ENCODE data around the gene BRF1. TPM values are rescaled to one million over a fixed set of nuclear protein-coding genes. Genes with fewer than 3 reads are reported as not detected.

The BRF1 gene
- total and polyA plus RNA-seq, 5 experiments from 2014 or later = 7.1 to 63.5 (median 10.9) TPM

- H3K9me3 Mint-ChIP-seq = no peaks in the 10 kb centered on the region
These were observed 22.9 kb upstream of the BRF1 start for GRCh38 chr14:105323663-105324062.

GRCh38 chr14:105322791-105323556 lies 22.2 kb upstream of the BRF1 start:
- Mint-ChIP-seq H3K27ac (peak overlapping the region in 3 of 10 donors; percentile 19 to 83 (median 48)), H3K36me3 (peaks cover 0 to 6% (median 4%) of the 10 kb centered on the region in 3 donors), H3K9me3 (no peaks in the 10 kb centered on the region), H3K4me3 (peak overlapping the region in 1 of 10 donors; percentile 45), H3K27me3 (no peaks in the 10 kb centered on the region), H3K4me1 (peaks cover 1 to 23% (median 11%) of the 10 kb centered on the region in 4 donors)
- DNase-seq = peak in 1 of 10 donors; percentile 49
- POLR2A ChIA-PET = no interaction called here
- ATAC-seq = no peak

More at GRCh38 chr14:105323663-105324062, 22.9 kb upstream of the BRF1 start:
- POLR2A ChIA-PET = interaction anchor here (1.1 kb wide), 1 partner anchor 9 kb away, joined by 4 read pairs; the partner anchor contains the start of gene PACS2
- Mint-ChIP-seq H3K4me1 (peaks cover 5 to 26% (median 16%) of the 10 kb centered on the region in 4 donors), H3K27ac (peak overlapping the region in 2 of 10 donors; percentile 19 to 83), H3K27me3 (no peaks in the 10 kb centered on the region), H3K4me3 (no peak overlapping the region), H3K36me3 (peaks cover 0 to 6% (median 6%) of the 10 kb centered on the region in 3 donors)
- ATAC-seq (no peak), DNase-seq (no peak)

GRCh38 chr14:105317546-105317945 lies 16.7 kb upstream of the BRF1 start:
- peak overlapping the region in 2 of 10 donors; percentile 15 to 38 for H3K4me3 Mint-ChIP-seq
- no peaks in the 10 kb centered on the region for H3K9me3 Mint-ChIP-seq
- H3K27ac Mint-ChIP-seq = no peak overlapping the region
- POLR2A ChIA-PET = interaction anchor here (0.5 to 8.5 kb wide), 2 partner anchors 15 to 22 kb away, joined by 4 to 114 read pairs; partner anchors contain the start of gene BRF1
- peaks cover 0 to 5% (median 2%) of the 10 kb centered on the region in 3 donors for H3K36me3 Mint-ChIP-seq
- DNase-seq (no peak), ATAC-seq (no peak)
- peaks cover 6 to 35% (median 26%) of the 10 kb centered on the region in 4 donors for H3K4me1 Mint-ChIP-seq
- H3K27me3 Mint-ChIP-seq = no peaks in the 10 kb centered on the region

- peak overlapping the region in 7 of 10 donors; percentile 7 to 92 (median 54) for H3K4me3 Mint-ChIP-seq
- POLR2A ChIA-PET = interaction anchor here (8.5 kb wide), 1 partner anchor 15 kb away, joined by 114 read pairs; the partner anchor contains the start of gene BRF1
These were observed 16.2 kb upstream of the BRF1 start for GRCh38 chr14:105316968-105317510.

GRCh38 chr14:105316577-105316941 lies 15.8 kb upstream of the BRF1 start:
- ATAC-seq = no peak
- POLR2A ChIA-PET = interaction anchor here (8.5 kb wide), 1 partner anchor 14 kb away, joined by 114 read pairs; the partner anchor contains the start of gene BRF1
- peak overlapping the region in 7 of 10 donors; percentile 81 to 92 (median 87) for H3K4me3 Mint-ChIP-seq
- no peaks in the 10 kb centered on the region for H3K27me3 Mint-ChIP-seq
- no peaks in the 10 kb centered on the region for H3K36me3 Mint-ChIP-seq
- H3K4me1 Mint-ChIP-seq = peaks cover 6 to 32% (median 25%) of the 10 kb centered on the region in 4 donors
- no peaks in the 10 kb centered on the region for H3K9me3 Mint-ChIP-seq
- DNase-seq = no peak
- H3K27ac Mint-ChIP-seq = peak overlapping the region in 8 of 10 donors; percentile 13 to 84 (median 44)

More at GRCh38 chr14:105316968-105317510, 16.2 kb upstream of the BRF1 start:
- ATAC-seq (no peak), DNase-seq (no peak)
- H3K9me3 Mint-ChIP-seq = no peaks in the 10 kb centered on the region
- peaks cover 6 to 34% (median 25%) of the 10 kb centered on the region in 4 donors for H3K4me1 Mint-ChIP-seq
- peaks cover 0 to 3% (median 2%) of the 10 kb centered on the region in 3 donors for H3K36me3 Mint-ChIP-seq
- no peaks in the 10 kb centered on the region for H3K27me3 Mint-ChIP-seq
- peak overlapping the region in 5 of 10 donors; percentile 15 to 84 (median 31) for H3K27ac Mint-ChIP-seq

- POLR2A ChIA-PET = interaction anchor here (3.6 to 8.5 kb wide), 2 partner anchors 14 to 68 kb away, joined by 22 to 114 read pairs; partner anchors contain the start of genes BRF1 and BTBD6
- Mint-ChIP-seq H3K4me1 (peaks cover 6 to 32% (median 25%) of the 10 kb centered on the region in 4 donors), H3K36me3 (no peaks in the 10 kb centered on the region), H3K9me3 (no peaks in the 10 kb centered on the region), H3K27ac (peak overlapping the region in 9 of 10 donors; percentile 73 to 93 (median 85)), H3K4me3 (peak overlapping the region; percentile 81 to 96 (median 86)), H3K27me3 (no peaks in the 10 kb centered on the region)
- no peak for ATAC-seq
- no peak for DNase-seq
These were observed 15.3 kb upstream of the BRF1 start for GRCh38 chr14:105315941-105316576.

GRCh38 chr14:105315211-105315721 lies 14.5 kb upstream of the BRF1 start:
- peaks cover 6 to 32% (median 25%) of the 10 kb centered on the region in 4 donors for H3K4me1 Mint-ChIP-seq

GRCh38 chr14:105314287-105315200 lies 13.7 kb upstream of the BRF1 start, which contains the start of gene PACS2:
Gene PACS2, plus strand, starts transcription at chr14:105314748. Its CDS starts 171 bp downstream, at chr14:105314919.
- peak within 1 kb of the TSS; percentile 81 to 93 (median 88) for H3K27ac Mint-ChIP-seq
- peak within 1 kb of the TSS; percentile 81 to 96 (median 88) for H3K4me3 Mint-ChIP-seq
- peaks cover 6 to 31% (median 25%) of the 10 kb centered on the region in 4 donors for H3K4me1 Mint-ChIP-seq
- ATAC-seq (peak; percentile 64 to 67), DNase-seq (peak; percentile 64 to 91 (median 80))
- no peaks in the 10 kb centered on the region for H3K36me3 Mint-ChIP-seq
- no peaks in the 10 kb centered on the region for H3K27me3 Mint-ChIP-seq
- POLR2A ChIA-PET = interaction anchor here (0.6 to 8.5 kb wide), 19 partner anchors 10 to 514 kb away, joined by 3 to 114 read pairs (median 4); partner anchors contain the start of genes BRF1, BTBD6, TEDC1 and ZBTB42
- H3K9me3 Mint-ChIP-seq = no peaks in the 10 kb centered on the region

More at GRCh38 chr14:105315211-105315721, 14.5 kb upstream of the BRF1 start:
- POLR2A ChIA-PET = interaction anchor here (0.8 to 8.5 kb wide), 10 partner anchors 10 to 250 kb away, joined by 3 to 114 read pairs (median 4); partner anchors contain the start of genes BRF1 and BTBD6
- Mint-ChIP-seq H3K9me3 (no peaks in the 10 kb centered on the region), H3K27ac (peak overlapping the region; percentile 73 to 93 (median 84)), H3K4me3 (peak overlapping the region; percentile 81 to 96 (median 86)), H3K36me3 (no peaks in the 10 kb centered on the region), H3K27me3 (no peaks in the 10 kb centered on the region)
- peak; percentile 45 to 85 (median 67) for DNase-seq
- ATAC-seq = peak; percentile 57 to 76

- H3K27me3 Mint-ChIP-seq = no peaks in the 10 kb centered on the region
- H3K4me1 Mint-ChIP-seq = peaks cover 6 to 30% (median 25%) of the 10 kb centered on the region in 4 donors
- no peaks in the 10 kb centered on the region for H3K36me3 Mint-ChIP-seq
- no peaks in the 10 kb centered on the region for H3K9me3 Mint-ChIP-seq
- peak; percentile 19 to 39 for ATAC-seq
- peak overlapping the region; percentile 78 to 91 (median 85) for H3K4me3 Mint-ChIP-seq
- POLR2A ChIA-PET = interaction anchor here (0.6 to 8.5 kb wide), 16 partner anchors 11 to 513 kb away, joined by 3 to 114 read pairs (median 4); partner anchors contain the start of genes BRF1, BTBD6, TEDC1 and ZBTB42
- DNase-seq = peak in 2 of 10 donors; percentile 23 to 70
- peak overlapping the region; percentile 79 to 93 (median 87) for H3K27ac Mint-ChIP-seq
These were observed 12.8 kb upstream of the BRF1 start for GRCh38 chr14:105313381-105314286.

- POLR2A ChIA-PET = interaction anchor here (1.8 to 8.5 kb wide), 3 partner anchors 11 to 65 kb away, joined by 6 to 114 read pairs (median 22); partner anchors contain the start of genes BRF1 and BTBD6
- no peaks in the 10 kb centered on the region for H3K36me3 Mint-ChIP-seq
- H3K4me3 Mint-ChIP-seq = peak overlapping the region in 8 of 10 donors; percentile 78 to 91 (median 86)
These were observed 12.2 kb upstream of the BRF1 start for GRCh38 chr14:105312973-105313372.

More at GRCh38 chr14:105312973-105313372, 12.2 kb upstream of the BRF1 start:
- Mint-ChIP-seq H3K27ac (peak overlapping the region in 4 of 10 donors; percentile 87 to 93 (median 90)), H3K27me3 (no peaks in the 10 kb centered on the region), H3K9me3 (no peaks in the 10 kb centered on the region), H3K4me1 (peaks cover 6 to 30% (median 25%) of the 10 kb centered on the region in 4 donors)
- ATAC-seq (no peak), DNase-seq (no peak)
